Immature natural killer cell (primary cell): ENCODE measurements around the gene TATDN3. TPM values are rescaled to one million over a fixed set of nuclear protein-coding genes. Genes with fewer than 3 reads are reported as not detected.
"Not testable (repeated sequence)": the region's sequence is repeated elsewhere in the genome, so short reads cannot be mapped to it uniquely, and the experiment has no call there.

ENCODE experiments used
- DNase-seq, 3 donors: peaks; one replicate each; pipeline ENCODE4 v3.0.0; 2022; ENCODE audit warnings: mixed read lengths in 1 of 3
- H3K27ac Mint-ChIP-seq, 6 donors: one replicate each; pipeline ENCODE4 v1.8.0; 2020; ENCODE audit warnings: mixed read lengths in 6 of 6, mild to moderate bottlenecking in 5 of 6, inconsistent platforms in 4 of 6, moderate library complexity in 3 of 6
- H3K27me3 Mint-ChIP-seq, 3 donors: one replicate each; pipeline ENCODE4 v1.8.0; 2020 to 2021; ENCODE audit warnings: low read depth in 3 of 3, mild to moderate bottlenecking in 3 of 3, mixed read lengths in 3 of 3, moderate library complexity in 3 of 3, inconsistent platforms in 1 of 3
- H3K36me3 Mint-ChIP-seq, 3 donors: one replicate each; pipeline ENCODE4 v1.8.0; 2020; ENCODE audit warnings: mixed read lengths in 3 of 3, inconsistent platforms in 2 of 3, mild to moderate bottlenecking in 2 of 3
- H3K4me1 Mint-ChIP-seq, 2 donors: one replicate each; pipeline ENCODE4 v1.8.0; 2020; ENCODE audit warnings: inconsistent platforms in 2 of 2, mild to moderate bottlenecking in 2 of 2, mixed read lengths in 2 of 2, moderate library complexity in 1 of 2
- H3K4me3 Mint-ChIP-seq, 5 donors: one replicate each; pipeline ENCODE4 v1.8.0; 2020; ENCODE audit warnings: mild to moderate bottlenecking in 5 of 5, mixed read lengths in 5 of 5, inconsistent platforms in 3 of 5, moderate library complexity in 3 of 5
- H3K9me3 Mint-ChIP-seq, 6 donors: one replicate each; pipeline ENCODE4 v1.8.0; 2020; ENCODE audit warnings: mild to moderate bottlenecking in 6 of 6, mixed read lengths in 6 of 6, inconsistent platforms in 4 of 6, moderate library complexity in 3 of 6
- polyA plus RNA-seq, 3 donors: library from polyadenylated mRNA; unstranded; fragments of 300-500 nt; fragmentation: Illumina TruSeq; gene quantifications; one replicate each; pipeline ENCODE4 v1.2.3, GENCODE V29; 2021

Gene TATDN3
- polyA plus RNA-seq, 3 donors from 2014 or later, result 8.5 to 14.8 (median 14.6) TPM

GRCh38 chr1:212824201-212824600, 32.5 kb downstream of the TATDN3 start:
- Mint-ChIP-seq H3K4me1 (peaks cover 0 to 6% of the 10 kb centered on the region in 2 donors), H3K27ac (no peak overlapping the region), H3K36me3 (peaks cover 11 to 12% (median 12%) of the 10 kb centered on the region in 3 donors), H3K9me3 (peaks cover 0 to 23% (median 15%) of the 10 kb centered on the region in 6 donors), H3K4me3 (no peak overlapping the region), H3K27me3 (peaks cover 5 to 15% (median 7%) of the 10 kb centered on the region in 3 donors)
- no peak for DNase-seq

GRCh38 chr1:212825798-212826452, 34.2 kb downstream of the TATDN3 start:
- DNase-seq, result no peak
- peaks cover 2 to 15% (median 6%) of the 10 kb centered on the region in 3 donors for H3K27me3 Mint-ChIP-seq
- H3K4me3 Mint-ChIP-seq, result no peak overlapping the region
- no peaks in the 10 kb centered on the region for H3K4me1 Mint-ChIP-seq
- H3K9me3 Mint-ChIP-seq, result peaks cover 0 to 23% (median 15%) of the 10 kb centered on the region in 6 donors
- H3K36me3 Mint-ChIP-seq, result peaks cover 11 to 12% (median 12%) of the 10 kb centered on the region in 3 donors
- no peak overlapping the region for H3K27ac Mint-ChIP-seq

GRCh38 chr1:212827171-212827776, 35.6 kb downstream of the TATDN3 start:
- Mint-ChIP-seq H3K9me3 (peaks cover 0 to 23% (median 15%) of the 10 kb centered on the region in 6 donors), H3K27me3 (peaks cover 5 to 15% (median 6%) of the 10 kb centered on the region in 3 donors), H3K27ac (no peak overlapping the region), H3K4me3 (no peak overlapping the region), H3K4me1 (no peaks in the 10 kb centered on the region), H3K36me3 (peaks cover 11 to 12% (median 12%) of the 10 kb centered on the region in 3 donors)
- DNase-seq, result no peak

GRCh38 chr1:212827831-212828278, 36.2 kb downstream of the TATDN3 start:
- peaks cover 5 to 15% (median 6%) of the 10 kb centered on the region in 3 donors for H3K27me3 Mint-ChIP-seq

GRCh38 chr1:212828395-212828794, 36.7 kb downstream of the TATDN3 start:
- no peak for DNase-seq
- Mint-ChIP-seq H3K4me1 (peaks cover under 1% of the 10 kb centered on the region in 2 donors), H3K4me3 (no peak overlapping the region), H3K27me3 (peaks cover 5 to 14% (median 6%) of the 10 kb centered on the region in 3 donors), H3K27ac (no peak overlapping the region), H3K36me3 (peaks cover 10 to 12% (median 12%) of the 10 kb centered on the region in 3 donors), H3K9me3 (peaks cover 0 to 23% (median 15%) of the 10 kb centered on the region in 6 donors)

More at GRCh38 chr1:212827831-212828278, 36.2 kb downstream of the TATDN3 start:
- no peak for DNase-seq
- Mint-ChIP-seq H3K4me1 (no peaks in the 10 kb centered on the region), H3K36me3 (peaks cover 11 to 12% (median 12%) of the 10 kb centered on the region in 3 donors), H3K9me3 (peaks cover 0 to 23% (median 15%) of the 10 kb centered on the region in 6 donors), H3K4me3 (no peak overlapping the region), H3K27ac (no peak overlapping the region)

- not testable (repeated sequence) for H3K27ac Mint-ChIP-seq
- peak overlapping the region in 4 of 5 donors; percentile 10 to 44 (median 29) for H3K4me3 Mint-ChIP-seq
Observed at GRCh38 chr1:212833211-212834207, 41.8 kb downstream of the TATDN3 start.

GRCh38 chr1:212838145-212838544, 46.5 kb downstream of the TATDN3 start:
- H3K4me3 Mint-ChIP-seq, result no peak overlapping the region
- DNase-seq, result no peak
- H3K27me3 Mint-ChIP-seq, result peaks cover 0 to 2% (median 1%) of the 10 kb centered on the region in 3 donors
- H3K27ac Mint-ChIP-seq, result no peak overlapping the region
- H3K4me1 Mint-ChIP-seq, result peaks cover 10 to 11% of the 10 kb centered on the region in 2 donors
- H3K9me3 Mint-ChIP-seq, result no peaks in the 10 kb centered on the region
- no peaks in the 10 kb centered on the region for H3K36me3 Mint-ChIP-seq

More at GRCh38 chr1:212833211-212834207, 41.8 kb downstream of the TATDN3 start:
- not testable (repeated sequence) for H3K27me3 Mint-ChIP-seq, H3K36me3 Mint-ChIP-seq, H3K9me3 Mint-ChIP-seq
- peak in 2 of 3 donors; percentile 28 to 43 for DNase-seq
- peaks cover 10 to 11% of the 10 kb centered on the region in 2 donors for H3K4me1 Mint-ChIP-seq

GRCh38 chr1:212844521-212844920, 52.8 kb downstream of the TATDN3 start:
- not testable (repeated sequence) for DNase-seq, H3K27ac Mint-ChIP-seq, H3K36me3 Mint-ChIP-seq, H3K9me3 Mint-ChIP-seq, H3K4me3 Mint-ChIP-seq, H3K4me1 Mint-ChIP-seq, H3K27me3 Mint-ChIP-seq

- Mint-ChIP-seq H3K27me3 (no peaks in the 10 kb centered on the region), H3K4me3 (no peak within 1 kb of the TSS), H3K27ac (no peak within 1 kb of the TSS), H3K36me3 (peaks cover 0 to 7% (median 3%) of the 10 kb centered on the region in 3 donors), H3K9me3 (no peaks in the 10 kb centered on the region), H3K4me1 (no peaks in the 10 kb centered on the region)
- DNase-seq, result no peak
Observed at GRCh38 chr1:212847549-212847948, 55.9 kb downstream of the TATDN3 start, which contains the start of gene SPATA45. SPATA45 (minus strand) TSS chr1:212847649; CDS start chr1:212836149, 11,500 bp downstream.

- H3K9me3 Mint-ChIP-seq, result no peaks in the 10 kb centered on the region
- H3K27ac Mint-ChIP-seq, result no peak overlapping the region
- no peak for DNase-seq
- H3K4me3 Mint-ChIP-seq, result no peak overlapping the region
- H3K27me3 Mint-ChIP-seq, result no peaks in the 10 kb centered on the region
- peaks cover 5 to 21% (median 7%) of the 10 kb centered on the region in 3 donors for H3K36me3 Mint-ChIP-seq
- peaks cover 9 to 10% of the 10 kb centered on the region in 2 donors for H3K4me1 Mint-ChIP-seq
Observed at GRCh38 chr1:212852105-212852688, 60.5 kb downstream of the TATDN3 start.

- Mint-ChIP-seq H3K4me1 (peaks cover 17% of the 10 kb centered on the region in 2 donors), H3K9me3 (no peaks in the 10 kb centered on the region), H3K27ac (peak overlapping the region in 1 of 6 donors; percentile 64), H3K27me3 (peaks cover 3 to 8% (median 4%) of the 10 kb centered on the region in 3 donors), H3K4me3 (no peak overlapping the region), H3K36me3 (peaks cover 5 to 21% (median 7%) of the 10 kb centered on the region in 3 donors)
- no peak for DNase-seq
Observed at GRCh38 chr1:212853658-212854057, 62.0 kb downstream of the TATDN3 start.

- H3K4me1 Mint-ChIP-seq, result peaks cover 17 to 25% of the 10 kb centered on the region in 2 donors
- peak overlapping the region in 4 of 5 donors; percentile 21 to 65 (median 49) for H3K4me3 Mint-ChIP-seq
- H3K27ac Mint-ChIP-seq, result peak overlapping the region in 5 of 6 donors; percentile 14 to 76 (median 30)
- peaks cover 3 to 10% (median 4%) of the 10 kb centered on the region in 3 donors for H3K27me3 Mint-ChIP-seq
- H3K36me3 Mint-ChIP-seq, result peaks cover 5 to 21% (median 7%) of the 10 kb centered on the region in 3 donors
- no peaks in the 10 kb centered on the region for H3K9me3 Mint-ChIP-seq
- DNase-seq, result no peak
Observed at GRCh38 chr1:212856755-212857154, 65.1 kb downstream of the TATDN3 start.
